HG03354 (cell line): ENCODE results near the gene CHIC2.

Source experiments
- ATAC-seq: cut with Tn5 transposase; IDR thresholded peaks from one replicate; pipeline ENCODE4 v1.9.1; 2021; ENCODE audit warnings: mild to moderate bottlenecking; ENCODE audit not compliant: unreplicated experiment, poor library complexity, severe bottlenecking

CHIC2 gene

DNA sequence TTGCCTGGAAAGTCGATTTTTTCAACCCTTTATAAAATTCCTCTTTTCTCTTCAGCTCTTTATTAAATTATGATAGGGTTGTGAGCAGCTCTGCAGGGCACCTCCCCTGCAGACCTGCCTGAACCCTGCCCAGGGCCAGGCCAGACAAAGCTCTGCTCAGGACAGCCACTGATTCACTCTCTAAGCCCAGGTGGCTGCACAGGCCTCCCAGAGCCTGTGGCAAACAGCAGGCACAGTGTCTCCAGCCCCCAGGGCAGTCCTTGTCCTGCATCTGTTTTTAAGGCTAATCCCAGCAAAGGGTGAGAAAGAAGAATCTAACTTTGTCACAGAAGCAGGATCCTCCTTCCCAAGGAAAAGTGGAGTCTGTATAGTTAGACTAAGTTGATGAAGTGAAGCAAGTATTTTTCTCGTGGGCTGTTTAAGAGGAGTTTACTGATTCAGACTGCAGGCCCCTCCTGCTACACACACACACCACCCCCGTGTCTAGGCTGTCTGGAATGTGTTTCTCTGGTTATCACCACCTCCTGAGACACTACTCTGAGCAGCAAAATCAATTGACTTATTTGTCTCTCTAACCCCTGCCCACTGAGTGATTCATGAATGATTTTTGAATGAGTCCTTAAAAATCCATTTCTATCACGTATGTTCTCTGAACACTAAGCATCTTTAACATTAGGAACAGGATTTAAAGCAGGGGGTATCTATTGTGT lies 101.7 kb downstream of the CHIC2 start:
- ATAC-seq: no peak

DNA sequence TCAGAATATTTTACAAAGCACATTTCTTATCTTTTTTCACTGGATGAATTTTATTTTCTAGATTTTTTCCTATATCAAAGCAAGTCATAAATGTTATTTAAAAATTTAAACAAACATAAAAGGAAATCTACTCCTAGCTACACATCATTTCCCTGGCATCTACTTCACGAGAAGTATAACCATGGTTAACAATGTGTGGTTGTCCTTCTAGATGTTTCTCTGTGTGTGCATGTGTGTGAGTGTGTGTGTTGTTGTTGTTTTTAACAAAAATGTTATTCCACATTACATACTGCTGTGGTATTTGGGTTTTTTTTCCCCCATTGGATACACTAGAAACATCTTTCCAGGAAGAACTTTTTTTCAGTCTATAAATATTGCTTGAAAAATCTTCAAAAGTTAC lies 103.1 kb downstream of the CHIC2 start:
- no peak for ATAC-seq

DNA sequence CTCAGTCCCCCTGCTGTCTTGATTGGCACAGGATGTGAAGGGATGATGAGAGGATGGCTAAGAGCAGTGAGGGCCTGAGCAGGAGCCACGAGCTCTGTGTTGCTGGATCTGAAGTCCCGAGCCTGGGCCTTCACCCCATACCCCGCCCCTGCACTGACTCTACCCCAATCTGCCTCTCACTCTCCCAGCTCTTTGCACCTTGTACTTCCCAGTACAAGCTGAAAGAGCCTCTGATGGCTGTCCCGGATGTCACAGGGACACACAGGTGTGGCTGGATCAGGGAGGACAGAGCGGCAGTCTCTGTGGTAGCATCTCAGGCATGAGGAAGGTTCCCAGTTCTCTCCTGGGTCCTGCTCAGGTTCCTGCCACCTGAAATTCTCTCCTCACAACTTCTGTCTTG lies 103.6 kb downstream of the CHIC2 start:
- ATAC-seq: no peak
